DND-41 (cell line): ENCODE measurements around the gene ATF2.
A peak's percentile ranks its signal among the peaks of the same experiment; 100 is the strongest.
"Not testable (repeated sequence)": the region's sequence is repeated elsewhere in the genome, so short reads cannot be mapped to it uniquely, and the experiment has no call there.

Experiments
- ATAC-seq: fragments of 200-7000 bp; cut with Tn5 transposase; 3 replicates; pipeline ENCODE4 v1.9.1; 2021; ENCODE audit warnings: low read depth; ENCODE audit not compliant: insufficient read depth
- DNase-seq: peaks from one replicate; pipeline ENCODE4 v3.0.0-alpha.2; 2020
- H2AFZ ChIP-seq: 2 replicates; pipeline ENCODE4 v1.6.0; 2012; ENCODE audit warnings: low read depth, low read length
- H3K27ac ChIP-seq: 2 replicates; pipeline ENCODE4 v1.5.1; 2012; ENCODE audit warnings: low read length, inconsistent platforms
- H3K27me3 ChIP-seq: fragments of 200-600 bp; sonication (generic); 2 replicates; pipeline ENCODE4 v1.6.0; 2012; ENCODE audit warnings: low read length, mild to moderate bottlenecking, inconsistent platforms; ENCODE audit not compliant: insufficient read depth, poor library complexity
- H3K36me3 ChIP-seq: 2 replicates; pipeline ENCODE4 v1.5.1; 2012; ENCODE audit warnings: low read length, inconsistent platforms; ENCODE audit not compliant: insufficient read depth
- H3K4me1 ChIP-seq: 2 replicates; pipeline ENCODE4 v1.5.1; 2012; ENCODE audit warnings: mild to moderate bottlenecking, low read length; ENCODE audit not compliant: insufficient read depth
- H3K4me2 ChIP-seq: 2 replicates; pipeline ENCODE4 v1.6.0; 2012; ENCODE audit warnings: mild to moderate bottlenecking, moderate library complexity, low read length, inconsistent platforms; ENCODE audit not compliant: insufficient read depth
- H3K4me3 ChIP-seq, 2 experiments: fragments of 200-600 bp in 1 of 2; shearing (Covaris generic) in 1 of 2; 2 replicates each; pipeline ENCODE4 v1.5.1; 2012 to 2016; ENCODE audit warnings: inconsistent platforms in 2 of 2, low read length in 2 of 2, mild to moderate bottlenecking in 2 of 2, low read depth in 1 of 2, moderate library complexity in 1 of 2
- H3K79me2 ChIP-seq: 2 replicates; pipeline ENCODE4 v1.6.0; 2012; ENCODE audit warnings: low read length, inconsistent platforms; ENCODE audit not compliant: insufficient read depth
- H3K9ac ChIP-seq: 2 replicates; pipeline ENCODE4 v1.6.0; 2012; ENCODE audit warnings: low read depth, mild to moderate bottlenecking, inconsistent platforms, low read length, moderate library complexity
- H3K9me3 ChIP-seq: 2 replicates; pipeline ENCODE4 v1.5.1; 2012; ENCODE audit warnings: low read length, moderate library complexity, mild to moderate bottlenecking, inconsistent platforms; ENCODE audit not compliant: insufficient read depth, severe bottlenecking
- H4K20me1 ChIP-seq: 2 replicates; pipeline ENCODE4 v1.6.0; 2012; ENCODE audit warnings: low read length; ENCODE audit not compliant: insufficient read depth
- CTCF ChIP-seq: IDR thresholded peaks from 2 replicates; pipeline ENCODE4 v1.5.1; 2012; ENCODE audit warnings: borderline replicate concordance, low read length, moderate library complexity, mild to moderate bottlenecking; ENCODE audit not compliant: poor library complexity, severe bottlenecking; ENCODE audit errors: extremely low read depth
- EZH2 ChIP-seq: IDR thresholded peaks from 3 replicates; pipeline ENCODE4 v1.6.1; 2012; ENCODE audit warnings: borderline replicate concordance, low read depth, mild to moderate bottlenecking, moderate library complexity, low read length, inconsistent platforms; ENCODE audit not compliant: severe bottlenecking

ATF2 gene

GRCh38 chr2:175131252-175131651, 36.8 kb downstream of the ATF2 start:
- Histone ChIP-seq H3K79me2 (peaks cover 71% of the 10 kb centered on the region), H3K36me3 (peaks cover 85% of the 10 kb centered on the region), H3K27ac (no peak overlapping the region), H3K4me3 (no peak overlapping the region), H3K27me3 (no peaks in the 10 kb centered on the region), H4K20me1 (no peaks in the 10 kb centered on the region), H3K4me1 (no peaks in the 10 kb centered on the region), H3K4me2 (no peak overlapping the region), H3K9me3 (no peaks in the 10 kb centered on the region), H2AFZ (no peak overlapping the region), H3K9ac (no peak overlapping the region)
- DNase-seq (no peak), ATAC-seq (no peak)
- TF ChIP-seq EZH2 (no peak), CTCF (no peak)

GRCh38 chr2:175126661-175127060, 41.3 kb downstream of the ATF2 start:
- TF ChIP-seq CTCF, result no peak
- no peak for TF ChIP-seq EZH2
- no peak overlapping the region for H2AFZ ChIP-seq
- H3K4me1 ChIP-seq, result no peaks in the 10 kb centered on the region
- H3K27ac ChIP-seq, result no peak overlapping the region
- no peaks in the 10 kb centered on the region for H3K9me3 ChIP-seq
- peaks cover 57% of the 10 kb centered on the region for H3K36me3 ChIP-seq
- H3K27me3 ChIP-seq, result no peaks in the 10 kb centered on the region
- H3K4me2 ChIP-seq, result no peak overlapping the region
- no peak for DNase-seq
- H3K9ac ChIP-seq, result no peak overlapping the region
- ATAC-seq, result no peak
- H3K4me3 ChIP-seq, result no peak overlapping the region
- H4K20me1 ChIP-seq, result peaks cover 4% of the 10 kb centered on the region; the same call in 1 of the 2 replicates
- H3K79me2 ChIP-seq, result peaks cover 65% of the 10 kb centered on the region

GRCh38 chr2:175123254-175123653, 44.7 kb downstream of the ATF2 start:
- Histone ChIP-seq H3K27me3 (no peaks in the 10 kb centered on the region), H3K27ac (no peak overlapping the region), H3K4me3 (no peak overlapping the region), H2AFZ (no peak overlapping the region), H3K9ac (no peak overlapping the region), H3K9me3 (no peaks in the 10 kb centered on the region), H4K20me1 (peaks cover 4% of the 10 kb centered on the region; the same call in 1 of the 2 replicates), H3K4me1 (no peaks in the 10 kb centered on the region), H3K79me2 (peaks cover 43% of the 10 kb centered on the region), H3K36me3 (peaks cover 58% of the 10 kb centered on the region), H3K4me2 (no peak overlapping the region)
- DNase-seq, result no peak
- TF ChIP-seq EZH2 (no peak), CTCF (no peak)
- no peak for ATAC-seq

- no peak overlapping the region for H3K27ac ChIP-seq
- no peak overlapping the region for H2AFZ ChIP-seq
- no peaks in the 10 kb centered on the region for H3K4me1 ChIP-seq
- peaks cover 89% of the 10 kb centered on the region for H3K36me3 ChIP-seq
- H3K9me3 ChIP-seq, result no peaks in the 10 kb centered on the region
- no peaks in the 10 kb centered on the region for H4K20me1 ChIP-seq
- peak; percentile 68; the same call in 2 of the 3 replicates for ATAC-seq
- no peak overlapping the region for H3K4me2 ChIP-seq
- no peaks in the 10 kb centered on the region for H3K79me2 ChIP-seq
- no peak overlapping the region for H3K9ac ChIP-seq
- no peak overlapping the region for H3K4me3 ChIP-seq
- TF ChIP-seq CTCF (peak; percentile 67), EZH2 (no peak)
- no peak for DNase-seq
- H3K27me3 ChIP-seq, result no peaks in the 10 kb centered on the region
Observed at GRCh38 chr2:175111200-175111657, 56.8 kb downstream of the ATF2 start.

- H3K4me1 ChIP-seq, H3K9me3 ChIP-seq, H3K4me3 ChIP-seq, H3K27ac ChIP-seq, H4K20me1 ChIP-seq, DNase-seq, ATAC-seq, H3K27me3 ChIP-seq, H3K9ac ChIP-seq, H3K4me2 ChIP-seq, H2AFZ ChIP-seq, H3K79me2 ChIP-seq: not testable (repeated sequence)
- H3K36me3 ChIP-seq, result peaks cover 76% of the 10 kb centered on the region
Observed at GRCh38 chr2:175108091-175108490, 59.9 kb downstream of the ATF2 start.
